HG03097 (cell line): ENCODE data around the gene PCOLCE2.
"Not testable (repeated sequence)": the region's sequence is repeated elsewhere in the genome, so short reads cannot be mapped to it uniquely, and the experiment has no call there.

Experiments used
- ATAC-seq: cut with Tn5 transposase; IDR thresholded peaks from one replicate; pipeline ENCODE4 v1.9.1; 2021; ENCODE audit not compliant: unreplicated experiment, low FRiP score

The PCOLCE2 gene

GRCh38 chr3:142904639-142905436 is 16.0 kb upstream of the PCOLCE2 start:
- ATAC-seq = no peak

GRCh38 chr3:142902356-142902755 is 13.5 kb upstream of the PCOLCE2 start:
- no peak for ATAC-seq

GRCh38 chr3:142898346-142899213 is 9.7 kb upstream of the PCOLCE2 start:
- ATAC-seq = no peak

GRCh38 chr3:142897807-142898206 is 8.9 kb upstream of the PCOLCE2 start:
- ATAC-seq = no peak

GRCh38 chr3:142896996-142897395 is 8.1 kb upstream of the PCOLCE2 start:
- ATAC-seq = no peak

GRCh38 chr3:142896201-142896755 is 7.4 kb upstream of the PCOLCE2 start:
- no peak for ATAC-seq

- ATAC-seq = no peak
These were observed 5.6 kb upstream of the PCOLCE2 start for GRCh38 chr3:142894493-142894892.

GRCh38 chr3:142892714-142893113 is 3.8 kb upstream of the PCOLCE2 start:
- ATAC-seq = no peak

- ATAC-seq = no peak
These were observed 1.7 kb upstream of the PCOLCE2 start for GRCh38 chr3:142890592-142890991.

GRCh38 chr3:142889212-142890014 is 530 bp upstream of the PCOLCE2 start:
- no peak for ATAC-seq

GRCh38 chr3:142888099-142888480 is 793 bp downstream of the PCOLCE2 start:
- ATAC-seq = no peak

- no peak for ATAC-seq
These were observed 1.9 kb downstream of the PCOLCE2 start for GRCh38 chr3:142886940-142887339.

GRCh38 chr3:142886021-142886420 is 2.9 kb downstream of the PCOLCE2 start:
- ATAC-seq = no peak

GRCh38 chr3:142884531-142884930 is 4.4 kb downstream of the PCOLCE2 start:
- ATAC-seq = no peak

- ATAC-seq = not testable (repeated sequence)
These were observed 5.3 kb downstream of the PCOLCE2 start for GRCh38 chr3:142883534-142883933.

- no peak for ATAC-seq
These were observed 7.2 kb downstream of the PCOLCE2 start for GRCh38 chr3:142881445-142882224.

- ATAC-seq = no peak
These were observed 10.1 kb downstream of the PCOLCE2 start for GRCh38 chr3:142878649-142879300.

GRCh38 chr3:142876417-142876816 is 12.5 kb downstream of the PCOLCE2 start:
- ATAC-seq = no peak

GRCh38 chr3:142875583-142876207 is 13.2 kb downstream of the PCOLCE2 start:
- ATAC-seq = no peak
